Panc1 (cell line): ENCODE results near the gene TMEM175. TPM values are rescaled to one million over a fixed set of nuclear protein-coding genes. Genes with fewer than 3 reads are reported as not detected.

Experiments
- ATAC-seq: fragments of 200-7000 bp; cut with Tn5 transposase; 2 replicates; pipeline ENCODE4 v1.9.1; 2020; ENCODE audit warnings: mild to moderate bottlenecking, moderate library complexity
- BruUV-seq: library from RNA; stranded (reverse); fragments of 400-500 nt; replicated peaks from 2 replicates; lab custom pipeline; 2021; lab: Mats Ljungman, UMichigan
- CTCF ChIA-PET: fragments of 300-600 bp; sonication (Branson Sonifier 250); formaldehyde crosslinking; loops from one replicate; lab custom pipeline; 2022; ENCODE audit warnings: antibody characterized with exemption; lab: Charles Lee
- POLR2A ChIA-PET: fragments of 300-600 bp; sonication (Branson Sonifier 250); formaldehyde crosslinking; loops from one replicate; lab custom pipeline; 2022; ENCODE audit warnings: antibody characterized with exemption; lab: Charles Lee
- DNase-seq: peaks from one replicate; pipeline ENCODE4 v3.0.0-alpha.2; 2010; ENCODE audit warnings: low read depth, low spot score
- H3K27ac ChIP-seq: 2 replicates; pipeline ENCODE4 v1.5.1; 2011; ENCODE audit warnings: mild to moderate bottlenecking, low read length, inconsistent platforms
- H3K27me3 ChIP-seq: fragments of 200-500 bp; sonication (Bioruptor generic); 2 replicates; pipeline ENCODE4 v1.6.0; 2014; ENCODE audit warnings: low read length, inconsistent platforms; ENCODE audit not compliant: control insufficient read depth, insufficient read depth
- H3K36me3 ChIP-seq: fragments of 200-500 bp; sonication (Bioruptor generic); 2 replicates; pipeline ENCODE4 v1.5.1; 2014; ENCODE audit warnings: inconsistent platforms, mild to moderate bottlenecking, low read length, moderate library complexity; ENCODE audit not compliant: control insufficient read depth, insufficient read depth
- H3K4me1 ChIP-seq: 2 replicates; pipeline ENCODE4 v1.5.1; 2011; ENCODE audit warnings: inconsistent platforms, mild to moderate bottlenecking, low read length, moderate library complexity; ENCODE audit not compliant: control insufficient read depth, insufficient read depth
- H3K4me3 ChIP-seq, 2 experiments: 2 replicates each; pipeline ENCODE4 v1.5.1; 2011 to 2012; ENCODE audit warnings: low read depth in 2 of 2, low read length in 2 of 2, mild to moderate bottlenecking in 2 of 2, inconsistent platforms in 1 of 2, moderate library complexity in 1 of 2
- H3K9me3 ChIP-seq: fragments of 200-500 bp; sonication (Bioruptor generic); 2 replicates; pipeline ENCODE4 v1.5.1; 2014; ENCODE audit warnings: low read depth, mild to moderate bottlenecking, inconsistent platforms, low read length, moderate library complexity; ENCODE audit not compliant: control insufficient read depth, insufficient read depth
- POLR2AphosphoS5 ChIP-seq: IDR thresholded peaks from 2 replicates; pipeline ENCODE4 v1.6.1; 2012; ENCODE audit warnings: mild to moderate bottlenecking, low read depth, low read length, moderate library complexity
- REST ChIP-seq, 2 experiments: IDR thresholded peaks; 2 replicates each; pipeline ENCODE4 v1.6.1; 2011 to 2012; ENCODE audit warnings: low read depth in 2 of 2, control low read depth in 1 of 2, low read length in 1 of 2, mild to moderate bottlenecking in 1 of 2, moderate library complexity in 1 of 2; ENCODE audit not compliant: insufficient read depth in 1 of 2
- SIN3A ChIP-seq: IDR thresholded peaks from 2 replicates; pipeline ENCODE4 v1.6.1; 2012; ENCODE audit warnings: low read depth, mild to moderate bottlenecking, low read length, moderate library complexity, borderline replicate concordance; ENCODE audit not compliant: insufficient read depth
- TCF7L2 ChIP-seq: IDR thresholded peaks from 2 replicates; pipeline ENCODE4 v1.6.1; 2011; ENCODE audit warnings: mild to moderate bottlenecking, low read depth, low read length, inconsistent platforms
- in situ Hi-C: cut with HindIII; loops from 2 replicates; pipeline ENCODE4 v1.10.0; 2016; ENCODE audit warnings: low sequenced_read_pairs, low pct_unique_long_range_greater_than_20kb
- intact Hi-C: fragments of 100-400 bp; cut with micrococcal nuclease; formaldehyde crosslinking; loops from one replicate; pipeline ENCODE4 v1.10.0; 2022; ENCODE audit not compliant: unreplicated experiment
- total RNA-seq: library from RNA; stranded (reverse); gene quantifications from one replicate; pipeline ENCODE4 v1.2.1, GENCODE V29; 2021; ENCODE audit not compliant: unreplicated experiment
- TF ChIP-seq, protein P1 (sequence below): fragments of 450-650 bp; IDR thresholded peaks from 2 replicates; pipeline ENCODE4 v1.5.1; 2017; ENCODE audit warnings: mild to moderate bottlenecking

Gene TMEM175
- total RNA-seq, 1 experiment from 2014 or later: 21.8 TPM

DNA sequence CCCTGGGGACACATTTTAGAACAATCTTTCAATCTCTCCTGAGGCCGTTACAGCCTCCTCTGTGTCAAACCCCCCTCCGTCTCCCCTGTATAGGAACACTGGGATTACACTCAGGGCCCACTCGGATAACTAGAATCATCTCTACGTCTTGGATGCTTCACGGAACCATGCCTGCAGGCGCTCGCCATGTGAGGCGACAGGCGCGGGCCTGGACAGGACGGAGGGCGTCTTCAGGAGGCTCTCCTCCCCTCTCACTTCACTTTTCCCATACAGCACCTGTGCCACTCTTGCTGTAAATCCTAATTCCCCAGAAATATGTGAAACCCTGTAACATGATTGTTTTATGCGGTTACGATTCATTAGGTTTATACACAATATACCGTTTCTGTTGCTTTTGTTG is 50.6 kb downstream of the TMEM175 start:
- BruUV-seq: no TSS peak
- ATAC-seq (no peak), DNase-seq (no peak)
- no peaks in the 10 kb centered on the region for H3K9me3 ChIP-seq
- in situ Hi-C loops: no loop called here
- intact Hi-C loops: no loop called here
- H3K36me3 ChIP-seq: no peaks in the 10 kb centered on the region
- peaks cover 9% of the 10 kb centered on the region for H3K4me1 ChIP-seq
- H3K27me3 ChIP-seq: no peaks in the 10 kb centered on the region
- TF ChIP-seq, protein P1, sequence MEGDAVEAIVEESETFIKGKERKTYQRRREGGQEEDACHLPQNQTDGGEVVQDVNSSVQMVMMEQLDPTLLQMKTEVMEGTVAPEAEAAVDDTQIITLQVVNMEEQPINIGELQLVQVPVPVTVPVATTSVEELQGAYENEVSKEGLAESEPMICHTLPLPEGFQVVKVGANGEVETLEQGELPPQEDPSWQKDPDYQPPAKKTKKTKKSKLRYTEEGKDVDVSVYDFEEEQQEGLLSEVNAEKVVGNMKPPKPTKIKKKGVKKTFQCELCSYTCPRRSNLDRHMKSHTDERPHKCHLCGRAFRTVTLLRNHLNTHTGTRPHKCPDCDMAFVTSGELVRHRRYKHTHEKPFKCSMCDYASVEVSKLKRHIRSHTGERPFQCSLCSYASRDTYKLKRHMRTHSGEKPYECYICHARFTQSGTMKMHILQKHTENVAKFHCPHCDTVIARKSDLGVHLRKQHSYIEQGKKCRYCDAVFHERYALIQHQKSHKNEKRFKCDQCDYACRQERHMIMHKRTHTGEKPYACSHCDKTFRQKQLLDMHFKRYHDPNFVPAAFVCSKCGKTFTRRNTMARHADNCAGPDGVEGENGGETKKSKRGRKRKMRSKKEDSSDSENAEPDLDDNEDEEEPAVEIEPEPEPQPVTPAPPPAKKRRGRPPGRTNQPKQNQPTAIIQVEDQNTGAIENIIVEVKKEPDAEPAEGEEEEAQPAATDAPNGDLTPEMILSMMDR: no peak
- TF ChIP-seq POLR2AphosphoS5 (no peak), REST (IDR thresholded peaks at IDR 0.05; ENCODE audit: insufficient read depth in 1 of 2, low read depth in 2 of 2, low read length in 1 of 2) (no peak), TCF7L2 (no peak), SIN3A (no peak)
- ChIA-PET CTCF (no interaction called here), POLR2A (no interaction called here)
- no peak overlapping the region for H3K27ac ChIP-seq
- no peak overlapping the region for H3K4me3 ChIP-seq

GRCh38 chr4:984336-985054 is 52.2 kb downstream of the TMEM175 start:
- POLR2A ChIA-PET: no interaction called here
- BruUV-seq: no TSS peak
- no peaks in the 10 kb centered on the region for H3K36me3 ChIP-seq
- CTCF ChIA-PET: no interaction called here
- in situ Hi-C loops (no loop called here), intact Hi-C loops (no loop called here)
- peaks cover 5% of the 10 kb centered on the region for H3K4me1 ChIP-seq
- peak overlapping the region; percentile 44; the same call in 1 of the 2 replicates for H3K27ac ChIP-seq
- DNase-seq (no peak), ATAC-seq (no peak)
- H3K4me3 ChIP-seq: peak overlapping the region; percentile 21 to 44; a peak in 3 of 4 replicates
- H3K27me3 ChIP-seq: no peaks in the 10 kb centered on the region
- no peaks in the 10 kb centered on the region for H3K9me3 ChIP-seq
- TF ChIP-seq REST (IDR thresholded peaks at IDR 0.05; ENCODE audit: insufficient read depth in 1 of 2, low read depth in 2 of 2, low read length in 1 of 2): no peak
- TF ChIP-seq, protein P1: no peak
- no peak for TF ChIP-seq SIN3A
- no peak for TF ChIP-seq POLR2AphosphoS5
- no peak for TF ChIP-seq TCF7L2
